ENCODE measurements around the gene MSLN.
A peak's percentile ranks its signal among the peaks of the same experiment; 100 is the strongest.

Gene MSLN

GRCh38 chr16:764184-764750, 3.7 kb downstream of the MSLN start:
- H3K27me3 ChIP-seq (replicated peaks; ENCODE audit: control insufficient read depth, insufficient read depth, low read length) = no peaks in the 10 kb centered on the region
- no peak overlapping the region for H3K4me3 ChIP-seq (replicated peaks; ENCODE audit: low read depth, low read length)
- no peaks in the 10 kb centered on the region for H3K36me3 ChIP-seq (ENCODE audit: control insufficient read depth, insufficient read depth, low read length)
- no peak for DNase-seq (ENCODE audit: extremely low read depth, insufficient read length)
- no peak for TF ChIP-seq CTCF (IDR thresholded peaks at IDR 0.05; ENCODE audit: insufficient read depth, low read length, poor library complexity, severe bottlenecking)

GRCh38 chr16:764848-765487, 4.4 kb downstream of the MSLN start:
- DNase-seq (ENCODE audit: extremely low read depth, insufficient read length) = peak; percentile 4
- Histone ChIP-seq H3K27me3 (replicated peaks; ENCODE audit: control insufficient read depth, insufficient read depth, low read length) (no peaks in the 10 kb centered on the region), H3K36me3 (ENCODE audit: control insufficient read depth, insufficient read depth, low read length) (no peaks in the 10 kb centered on the region), H3K4me3 (replicated peaks; ENCODE audit: low read depth, low read length) (no peak overlapping the region)
- no peak for TF ChIP-seq CTCF (IDR thresholded peaks at IDR 0.05; ENCODE audit: insufficient read depth, low read length, poor library complexity, severe bottlenecking)

- H3K36me3 ChIP-seq (ENCODE audit: control insufficient read depth, insufficient read depth, low read length) = no peaks in the 10 kb centered on the region
- no peak for DNase-seq (ENCODE audit: extremely low read depth, insufficient read length)
- no peaks in the 10 kb centered on the region for H3K27me3 ChIP-seq (replicated peaks; ENCODE audit: control insufficient read depth, insufficient read depth, low read length)
- H3K4me3 ChIP-seq (replicated peaks; ENCODE audit: low read depth, low read length) = no peak overlapping the region
- no peak for TF ChIP-seq CTCF (IDR thresholded peaks at IDR 0.05; ENCODE audit: insufficient read depth, low read length, poor library complexity, severe bottlenecking)
Measured at GRCh38 chr16:765488-765865, 4.9 kb downstream of the MSLN start.

- H3K36me3 ChIP-seq (ENCODE audit: control insufficient read depth, insufficient read depth, low read length) = no peaks in the 10 kb centered on the region
- no peak overlapping the region for H3K4me3 ChIP-seq (replicated peaks; ENCODE audit: low read depth, low read length)
- no peak for TF ChIP-seq CTCF (IDR thresholded peaks at IDR 0.05; ENCODE audit: insufficient read depth, low read length, poor library complexity, severe bottlenecking)
- no peak for DNase-seq (ENCODE audit: extremely low read depth, insufficient read length)
- no peaks in the 10 kb centered on the region for H3K27me3 ChIP-seq (replicated peaks; ENCODE audit: control insufficient read depth, insufficient read depth, low read length)
Measured at GRCh38 chr16:766008-766819, 5.7 kb downstream of the MSLN start.

- TF ChIP-seq CTCF (IDR thresholded peaks at IDR 0.05; ENCODE audit: insufficient read depth, low read length, poor library complexity, severe bottlenecking) = no peak
- Histone ChIP-seq H3K36me3 (ENCODE audit: control insufficient read depth, insufficient read depth, low read length) (no peaks in the 10 kb centered on the region), H3K27me3 (replicated peaks; ENCODE audit: control insufficient read depth, insufficient read depth, low read length) (no peaks in the 10 kb centered on the region), H3K4me3 (replicated peaks; ENCODE audit: low read depth, low read length) (no peak overlapping the region)
- DNase-seq (ENCODE audit: extremely low read depth, insufficient read length) = peak; percentile 8
Measured at GRCh38 chr16:766820-767640, 6.5 kb downstream of the MSLN start.
